ENCODE results near the gene AGBL4.
"Not testable (repeated sequence)": the region's sequence is repeated elsewhere in the genome, so short reads cannot be mapped to it uniquely, and the experiment has no call there.

Gene AGBL4

GRCh38 chr1:48560577-48560976 is 1463.2 kb downstream of the AGBL4 start:
- DNase-seq: no peak

- no peak for DNase-seq
These were observed 1463.6 kb downstream of the AGBL4 start for GRCh38 chr1:48560116-48560515.

GRCh38 chr1:48558366-48558765 is 1465.4 kb downstream of the AGBL4 start:
- DNase-seq: no peak

GRCh38 chr1:48556186-48556850 is 1467.4 kb downstream of the AGBL4 start:
- no peak for DNase-seq

- no peak for DNase-seq
These were observed 1468.5 kb downstream of the AGBL4 start for GRCh38 chr1:48555271-48555670.

GRCh38 chr1:48552903-48553606 is 1470.7 kb downstream of the AGBL4 start:
- DNase-seq: no peak

GRCh38 chr1:48552420-48552819 is 1471.3 kb downstream of the AGBL4 start:
- DNase-seq: no peak

GRCh38 chr1:48548985-48549384 is 1474.8 kb downstream of the AGBL4 start:
- DNase-seq: no peak

GRCh38 chr1:48547561-48548220 is 1476.1 kb downstream of the AGBL4 start:
- DNase-seq: no peak

- DNase-seq: no peak
These were observed 1479.9 kb downstream of the AGBL4 start for GRCh38 chr1:48543854-48544253.

GRCh38 chr1:48540587-48540986 is 1483.2 kb downstream of the AGBL4 start:
- DNase-seq: no peak

- no peak for DNase-seq
These were observed 1487.3 kb downstream of the AGBL4 start for GRCh38 chr1:48536477-48536876.

- no peak for DNase-seq
These were observed 1490.8 kb downstream of the AGBL4 start for GRCh38 chr1:48532976-48533375.

- peak in 1 of 2 experiments; percentile 8 for DNase-seq
These were observed 1492.9 kb downstream of the AGBL4 start for GRCh38 chr1:48530727-48531351.

- no peak for DNase-seq
These were observed 1496.7 kb downstream of the AGBL4 start for GRCh38 chr1:48527051-48527450.

- no peak for DNase-seq
These were observed 1497.6 kb downstream of the AGBL4 start for GRCh38 chr1:48526008-48526710.

GRCh38 chr1:48524892-48525467 is 1498.8 kb downstream of the AGBL4 start:
- no peak for DNase-seq

GRCh38 chr1:48523558-48523957 is 1500.2 kb downstream of the AGBL4 start:
- DNase-seq: no peak

- not testable (repeated sequence) for DNase-seq
These were observed 1503.9 kb downstream of the AGBL4 start for GRCh38 chr1:48519896-48520295.

- no peak for DNase-seq
These were observed 1516.9 kb downstream of the AGBL4 start for GRCh38 chr1:48506870-48507269.

GRCh38 chr1:48500541-48501450 is 1523.0 kb downstream of the AGBL4 start:
- no peak for DNase-seq

Measured in stimulated activated CD4-positive, alpha-beta T cell treated with anti-CD3 and anti-CD28 coated beads, Interleukin-4, amount 100 ng/mL, for 4 hours (primary cell).